ENCODE results near the gene MPP2.

GRCh38 chr17:43928609-43929008 lies 21.3 kb upstream of the MPP2 start:
- TF ChIP-seq, protein P1, sequence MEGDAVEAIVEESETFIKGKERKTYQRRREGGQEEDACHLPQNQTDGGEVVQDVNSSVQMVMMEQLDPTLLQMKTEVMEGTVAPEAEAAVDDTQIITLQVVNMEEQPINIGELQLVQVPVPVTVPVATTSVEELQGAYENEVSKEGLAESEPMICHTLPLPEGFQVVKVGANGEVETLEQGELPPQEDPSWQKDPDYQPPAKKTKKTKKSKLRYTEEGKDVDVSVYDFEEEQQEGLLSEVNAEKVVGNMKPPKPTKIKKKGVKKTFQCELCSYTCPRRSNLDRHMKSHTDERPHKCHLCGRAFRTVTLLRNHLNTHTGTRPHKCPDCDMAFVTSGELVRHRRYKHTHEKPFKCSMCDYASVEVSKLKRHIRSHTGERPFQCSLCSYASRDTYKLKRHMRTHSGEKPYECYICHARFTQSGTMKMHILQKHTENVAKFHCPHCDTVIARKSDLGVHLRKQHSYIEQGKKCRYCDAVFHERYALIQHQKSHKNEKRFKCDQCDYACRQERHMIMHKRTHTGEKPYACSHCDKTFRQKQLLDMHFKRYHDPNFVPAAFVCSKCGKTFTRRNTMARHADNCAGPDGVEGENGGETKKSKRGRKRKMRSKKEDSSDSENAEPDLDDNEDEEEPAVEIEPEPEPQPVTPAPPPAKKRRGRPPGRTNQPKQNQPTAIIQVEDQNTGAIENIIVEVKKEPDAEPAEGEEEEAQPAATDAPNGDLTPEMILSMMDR (conservative IDR thresholded peaks at IDR 0.05 in 1 of 2, IDR thresholded peaks at IDR 0.05 in 1 of 2; ENCODE audit: extremely low read depth in 1 of 2, insufficient read depth in 1 of 2, low read depth in 1 of 2, low read length in 2 of 2) = no peak
- TF ChIP-seq EZH2 (IDR thresholded peaks at IDR 0.05; ENCODE audit: borderline replicate concordance, low read length) = no peak

Data from mammary epithelial cell (primary cell).